ENCODE results near the gene DGKG. TPM values are rescaled to one million over a fixed set of nuclear protein-coding genes. Genes with fewer than 3 reads are reported as not detected.

The DGKG gene
- total and polyA plus RNA-seq, 2 of the 8 experiments (the other 6 are each of a cell fraction or from before 2014, with no cell fraction given), result 0.30 to 0.48 TPM

DNA sequence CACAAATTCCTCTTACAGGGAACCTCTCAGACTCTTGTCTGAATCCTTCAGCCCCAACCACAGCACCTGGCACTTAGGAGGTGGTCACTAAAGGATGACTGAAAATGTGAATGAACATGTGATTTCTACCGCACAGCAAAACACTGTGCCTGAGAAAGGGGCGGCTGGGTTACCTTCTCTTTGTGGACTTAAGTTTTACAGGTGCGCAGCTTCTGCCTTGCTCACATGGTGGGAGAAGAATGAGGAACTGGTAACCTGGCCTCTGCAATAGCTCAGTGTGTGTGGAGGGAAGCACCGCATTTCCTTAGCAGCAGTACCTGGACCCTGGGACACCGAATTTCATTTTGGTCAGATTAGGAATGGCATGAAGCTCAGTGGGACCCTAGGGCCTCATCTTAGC, 243.3 kb downstream of the DGKG start:
- Histone ChIP-seq H4K5ac (ENCODE audit: insufficient read length, low read depth, low read length) (no peak overlapping the region), H3K79me1 (ENCODE audit: low read depth, low read length) (no peaks in the 10 kb centered on the region), H3K9me3 (ENCODE audit: insufficient read depth in 2 of 2, low read depth in 1 of 2, low read length in 1 of 2) (no peaks in the 10 kb centered on the region), H3K27me3 (replicated peaks in 1 of 4; ENCODE audit: control insufficient read depth in 3 of 4, extremely low read depth in 1 of 4, insufficient read depth in 3 of 4, low read length in 3 of 4) (peaks cover 1 to 24% (median 12%) of the 10 kb centered on the region in 4 experiments), H3K14ac (ENCODE audit: insufficient read length) (no peak overlapping the region), H3K23ac (ENCODE audit: insufficient read length) (no peak overlapping the region), H3K27ac (ENCODE audit: low read depth, low read length) (no peak overlapping the region), H4K20me1 (replicated peaks in 1 of 2; ENCODE audit: control insufficient read depth in 1 of 2, insufficient read depth in 2 of 2, low read length in 2 of 2) (no peaks in the 10 kb centered on the region), H2BK120ac (replicated peaks; ENCODE audit: low read depth, low read length) (no peak overlapping the region), H2BK5ac (ENCODE audit: low read depth, low read length) (no peak overlapping the region), H3K4me2 (ENCODE audit: insufficient read depth in 1 of 2, low read depth in 2 of 2, low read length in 2 of 2) (no peak overlapping the region), H3K79me2 (ENCODE audit: control insufficient read depth in 1 of 2, insufficient read depth in 2 of 2, low read length in 2 of 2) (no peaks in the 10 kb centered on the region), H3K56ac (replicated peaks; ENCODE audit: insufficient read length, low read depth, low read length) (no peak overlapping the region), H2AK5ac (ENCODE audit: low read depth, low read length) (no peak overlapping the region), H2BK12ac (ENCODE audit: low read depth, low read length) (no peak overlapping the region), H3K23me2 (ENCODE audit: low read depth, low read length) (0 out of 2 replicates have a peak, but pooled peaks cover 1% of the 10 kb centered on the region), H2BK20ac (ENCODE audit: low read length) (no peak overlapping the region), H3K4me3 (ENCODE audit: extremely low read depth in 1 of 4, insufficient read depth in 2 of 4, low read depth in 3 of 4, low read length in 4 of 4) (no peak overlapping the region), H3K9ac (replicated peaks in 1 of 4; ENCODE audit: extremely low read depth in 1 of 4, low read depth in 3 of 4, low read length in 3 of 4) (no peak overlapping the region), H3K4ac (replicated peaks; ENCODE audit: insufficient read length, low read depth, low read length) (no peak overlapping the region), H3K18ac (ENCODE audit: extremely low read depth, low read length) (no peak overlapping the region), H4K91ac (replicated peaks; ENCODE audit: insufficient read length, low read length) (no peak overlapping the region), H3K36me3 (ENCODE audit: control insufficient read depth in 2 of 4, insufficient read depth in 4 of 4, low read length in 3 of 4) (no peaks in the 10 kb centered on the region; a peak in 1 of 8 replicates), H2BK15ac (ENCODE audit: low read length) (no peak overlapping the region), H2AFZ (ENCODE audit: low read length) (no peak overlapping the region), H3K4me1 (replicated peaks in 1 of 4; ENCODE audit: control insufficient read depth in 3 of 4, insufficient read depth in 4 of 4, low read length in 3 of 4) (peaks cover 3 to 11% (median 8%) of the 10 kb centered on the region in 4 experiments; a peak in 4 of 7 replicates), H4K8ac (ENCODE audit: extremely low read depth, insufficient read depth, low read length) (no peak overlapping the region)
- ChIA-PET CTCF (ENCODE audit: partially characterized antibody) (interaction anchor here (1.1 to 1.9 kb wide), 4 partner anchors 9 to 135 kb away, joined by 3 to 5 read pairs (median 3); no protein-coding TSS in a partner anchor), POLR2A (ENCODE audit: partially characterized antibody) (interaction anchor here (1.2 to 5.9 kb wide), 2 partner anchors 9 to 21 kb away, joined by 3 to 42 read pairs; partner anchors contain the start of gene ETV5)
- WGBS, 2 experiments (ENCODE audit: extremely low coverage in 1 of 2, insufficient coverage in 1 of 2, insufficient read length in 1 of 2, insufficient replicate concordance in 2 of 2, low coverage in 1 of 2, low lambda C conversion rate in 2 of 2, missing lambda C conversion rate in 1 of 2), result 83% methylated on average over 5 of the region's 5 CpGs; no CpG with 5 or more reads in 1 of the 2 experiments
- FAIRE-seq (no peak), DNase-seq (ENCODE audit: low read depth in 1 of 2, low spot score in 2 of 2) (no peak)
- TF ChIP-seq ASH2L (IDR thresholded peaks at IDR 0.05; ENCODE audit: low read length) (no peak), SIN3A (conservative IDR thresholded peaks at IDR 0.05 in 1 of 2, IDR thresholded peaks at IDR 0.05 in 1 of 2; ENCODE audit: low read depth in 1 of 2, low read length in 2 of 2) (no peak), NRF1 (IDR thresholded peaks at IDR 0.05; ENCODE audit: low read depth, low read length) (no peak), CBX8 (IDR thresholded peaks at IDR 0.05; ENCODE audit: borderline replicate concordance, low read depth, low read length) (no peak), TCF12 (IDR thresholded peaks at IDR 0.05; ENCODE audit: low read depth, low read length) (no peak), POU5F1 (IDR thresholded peaks at IDR 0.05; ENCODE audit: low read depth, low read length) (no peak), ATF2 (IDR thresholded peaks at IDR 0.05; ENCODE audit: low read length) (no peak), SRF (IDR thresholded peaks at IDR 0.05; ENCODE audit: low read depth, low read length) (no peak), SIX5 (IDR thresholded peaks at IDR 0.05; ENCODE audit: low read depth, low read length) (no peak)
- TF ChIP-seq, protein P1, sequence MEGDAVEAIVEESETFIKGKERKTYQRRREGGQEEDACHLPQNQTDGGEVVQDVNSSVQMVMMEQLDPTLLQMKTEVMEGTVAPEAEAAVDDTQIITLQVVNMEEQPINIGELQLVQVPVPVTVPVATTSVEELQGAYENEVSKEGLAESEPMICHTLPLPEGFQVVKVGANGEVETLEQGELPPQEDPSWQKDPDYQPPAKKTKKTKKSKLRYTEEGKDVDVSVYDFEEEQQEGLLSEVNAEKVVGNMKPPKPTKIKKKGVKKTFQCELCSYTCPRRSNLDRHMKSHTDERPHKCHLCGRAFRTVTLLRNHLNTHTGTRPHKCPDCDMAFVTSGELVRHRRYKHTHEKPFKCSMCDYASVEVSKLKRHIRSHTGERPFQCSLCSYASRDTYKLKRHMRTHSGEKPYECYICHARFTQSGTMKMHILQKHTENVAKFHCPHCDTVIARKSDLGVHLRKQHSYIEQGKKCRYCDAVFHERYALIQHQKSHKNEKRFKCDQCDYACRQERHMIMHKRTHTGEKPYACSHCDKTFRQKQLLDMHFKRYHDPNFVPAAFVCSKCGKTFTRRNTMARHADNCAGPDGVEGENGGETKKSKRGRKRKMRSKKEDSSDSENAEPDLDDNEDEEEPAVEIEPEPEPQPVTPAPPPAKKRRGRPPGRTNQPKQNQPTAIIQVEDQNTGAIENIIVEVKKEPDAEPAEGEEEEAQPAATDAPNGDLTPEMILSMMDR (IDR thresholded peaks at IDR 0.05; ENCODE audit: control extremely low read depth in 1 of 3, insufficient read depth in 1 of 3, low read depth in 1 of 3, low read length in 3 of 3), result no peak
